SK-N-SH (cell line): Measurements from ENCODE around the gene WDR41. TPM values are rescaled to one million over a fixed set of nuclear protein-coding genes. Genes with fewer than 3 reads are reported as not detected.

Source experiments
- CTCF ChIA-PET: fragments of 300-600, 350-600 bp; formaldehyde crosslinking; extraction: SDS; loops from one replicate; lab custom pipeline; 2021; lab: Yijun Ruan, JAX
- POLR2A ChIA-PET: fragments of 350-600 bp; sonication (Branson Sonifier 250); formaldehyde crosslinking; extraction: SDS; loops from one replicate; lab custom pipeline; 2020; ENCODE audit warnings: antibody characterized with exemption, inconsistent platforms; lab: Yijun Ruan, JAX
- DNase-seq: peaks from one replicate; pipeline ENCODE4 v3.0.0; 2012
- H2AFZ ChIP-seq: fragments of 200-600 bp; sonication (generic); 2 replicates; pipeline ENCODE4 v1.8.1; 2016; ENCODE audit warnings: antibody characterized with exemption, mild to moderate bottlenecking, low read depth
- H3F3A ChIP-seq: fragments of 200-600 bp; sonication (generic); replicated peaks from 2 replicates; pipeline ENCODE3; 2016; ENCODE audit warnings: antibody characterized with exemption, mild to moderate bottlenecking; ENCODE audit not compliant: insufficient read depth
- H3K27ac ChIP-seq, 2 experiments: fragments of 200-500 bp in 1 of 2; fragments of 200-600 bp in 1 of 2; sonication (Bioruptor generic) in 1 of 2; sonication (generic), shearing (Covaris generic) in 1 of 2; 2 replicates each; pipeline versions ENCODE4 v1.5.1 to v1.6.1; 2014 to 2016; ENCODE audit warnings: low read depth in 2 of 2, inconsistent platforms in 1 of 2, low read length in 1 of 2, mild to moderate bottlenecking in 1 of 2, mixed read lengths in 1 of 2
- H3K27me3 ChIP-seq: fragments of 200-600 bp; sonication (generic), shearing (Covaris generic); 2 replicates; pipeline ENCODE4 v1.6.1; 2016; ENCODE audit warnings: mixed run types; ENCODE audit not compliant: insufficient read depth
- H3K36me3 ChIP-seq, 2 experiments: fragments of 200-500 bp in 1 of 2; fragments of 200-600 bp in 1 of 2; sonication (Bioruptor generic) in 1 of 2; sonication (generic) in 1 of 2; replicated peaks in 1 of 2; 2 replicates each; pipeline versions ENCODE3 to v1.5.1; 2014 to 2016; ENCODE audit warnings: low read length in 1 of 2, mild to moderate bottlenecking in 1 of 2; ENCODE audit not compliant: insufficient read depth in 2 of 2, control insufficient read depth in 1 of 2
- H3K4me1 ChIP-seq, 2 experiments: fragments of 200-500 bp in 1 of 2; fragments of 200-600 bp in 1 of 2; sonication (Bioruptor generic) in 1 of 2; sonication (generic), shearing (Covaris generic) in 1 of 2; 2 replicates each; pipeline versions ENCODE4 v1.5.1 to v1.6.1; 2014 to 2016; ENCODE audit warnings: low read depth in 1 of 2, low read length in 1 of 2, mixed run types in 1 of 2; ENCODE audit not compliant: insufficient read depth in 2 of 2, control insufficient read depth in 1 of 2
- H3K4me2 ChIP-seq: fragments of 200-600 bp; sonication (generic), shearing (Covaris generic); 2 replicates; pipeline ENCODE4 v1.6.1; 2017; ENCODE audit warnings: mixed run types
- H3K4me3 ChIP-seq, 2 experiments: fragments of 200-500 bp in 1 of 2; fragments of 200-600 bp in 1 of 2; sonication (Bioruptor generic) in 1 of 2; sonication (generic), shearing (Covaris generic) in 1 of 2; 2 replicates each; pipeline versions ENCODE4 v1.5.1 to v1.8.1; 2014 to 2016; ENCODE audit warnings: low read depth in 2 of 2, inconsistent platforms in 1 of 2, low read length in 1 of 2, mild to moderate bottlenecking in 1 of 2, mixed read lengths in 1 of 2, moderate library complexity in 1 of 2
- H3K79me2 ChIP-seq: fragments of 200-600 bp; sonication (generic); 2 replicates; pipeline ENCODE4 v1.8.1; 2017; ENCODE audit warnings: mild to moderate bottlenecking; ENCODE audit not compliant: insufficient read depth
- H3K9ac ChIP-seq: fragments of 200-600 bp; sonication (generic); 2 replicates; pipeline ENCODE4 v1.6.1; 2017; ENCODE audit warnings: mixed run types
- H3K9me2 ChIP-seq: fragments of 200-600 bp; sonication (generic); 2 replicates; pipeline ENCODE4 v1.6.1; 2017; ENCODE audit warnings: mixed run types
- H3K9me3 ChIP-seq: fragments of 200-600 bp; sonication (generic); 2 replicates; pipeline ENCODE4 v1.6.1; 2017; ENCODE audit warnings: mixed run types, mild to moderate bottlenecking, moderate library complexity
- H4K20me1 ChIP-seq: fragments of 200-600 bp; sonication (generic); 2 replicates; pipeline ENCODE4 v1.6.1; 2017; ENCODE audit warnings: mild to moderate bottlenecking, mixed run types; ENCODE audit not compliant: insufficient read depth
- ELF1 ChIP-seq: IDR thresholded peaks from 2 replicates; pipeline ENCODE4 v1.4.0; 2012
- FOSL2 ChIP-seq: IDR thresholded peaks from 2 replicates; pipeline ENCODE4 v1.4.0; 2012; ENCODE audit warnings: low read depth, mild to moderate bottlenecking, moderate library complexity, borderline replicate concordance
- FOXJ3 ChIP-seq: sonication (generic); formaldehyde crosslinking; IDR thresholded peaks from 2 replicates; pipeline ENCODE4 v1.5.1; 2020; ENCODE audit warnings: mild to moderate bottlenecking, missing genetic modification reagents
- FOXM1 ChIP-seq: IDR thresholded peaks from 2 replicates; pipeline ENCODE4 v1.4.0; 2012; ENCODE audit warnings: low read depth, mild to moderate bottlenecking
- JUND ChIP-seq: IDR thresholded peaks from 2 replicates; pipeline ENCODE4 v1.4.0; 2012
- NFIC ChIP-seq: IDR thresholded peaks from 2 replicates; pipeline ENCODE4 v1.4.0; 2012; ENCODE audit warnings: borderline replicate concordance
- NRF1 ChIP-seq: IDR thresholded peaks from 2 replicates; pipeline ENCODE4 v1.6.1; 2012; ENCODE audit warnings: low read depth, mild to moderate bottlenecking, low read length
- POLR2AphosphoS5 ChIP-seq: IDR thresholded peaks from 2 replicates; pipeline ENCODE4 v1.6.1; 2012; ENCODE audit warnings: low read depth, low read length
- RAD21 ChIP-seq: IDR thresholded peaks from 2 replicates; pipeline ENCODE4 v1.6.1; 2012; ENCODE audit warnings: mild to moderate bottlenecking, low read length
- RCOR1 ChIP-seq: fragments of 150-350 bp; IDR thresholded peaks from 2 replicates; pipeline ENCODE4 v1.6.1; 2017; ENCODE audit warnings: antibody characterized with exemption, low read length
- RFX5 ChIP-seq: IDR thresholded peaks from 2 replicates; pipeline ENCODE4 v1.6.1; 2012; ENCODE audit warnings: mild to moderate bottlenecking, improper control_type of control experiment, low read length
- RXRA ChIP-seq: IDR thresholded peaks from 2 replicates; pipeline ENCODE4 v1.4.0; 2012; ENCODE audit warnings: low read depth, mild to moderate bottlenecking, borderline replicate concordance
- SIN3A ChIP-seq: IDR thresholded peaks from 2 replicates; pipeline ENCODE4 v1.6.1; 2012; ENCODE audit warnings: low read depth, mild to moderate bottlenecking, low read length, moderate library complexity, borderline replicate concordance
- SMC3 ChIP-seq: IDR thresholded peaks from 2 replicates; pipeline ENCODE4 v1.6.1; 2012; ENCODE audit warnings: low read depth, low read length, improper control_type of control experiment
- WGBS: methylation state at CpG from one replicate; pipeline ENCODE4 v1.1.6; 2017; ENCODE audit warnings: low lambda C conversion rate; 5-methylcytosine and 5-hydroxymethylcytosine counted together
- polyA plus RNA-seq, 3 experiments: library from polyadenylated mRNA; depleted of rRNA; stranded (reverse); fragments of >200 nt; gene quantifications; 2 replicates each; pipeline ENCODE4 v1.2.3, GENCODE V29; 2012
- TF ChIP-seq, protein P1 (sequence below): IDR thresholded peaks from 2 replicates; pipeline ENCODE4 v1.4.0; 2012; ENCODE audit warnings: low read depth, borderline replicate concordance
- TF ChIP-seq, protein P2 (sequence below): IDR thresholded peaks from 2 replicates; pipeline ENCODE4 v1.6.1; 2012; ENCODE audit warnings: mild to moderate bottlenecking, low read depth, low read length, moderate library complexity
- TF ChIP-seq, protein P3 (sequence below): fragments of 150-350 bp; IDR thresholded peaks from 2 replicates; pipeline ENCODE4 v1.6.1; 2016; ENCODE audit warnings: mild to moderate bottlenecking, low read depth, low read length
- TF ChIP-seq, protein P4 (sequence below): fragments of 200-600 bp; sonication (generic); IDR thresholded peaks from 2 replicates; pipeline ENCODE4 v1.6.1; 2017; ENCODE audit warnings: antibody characterized with exemption, mild to moderate bottlenecking, moderate library complexity

The WDR41 gene
- polyA plus RNA-seq, 1 of the 3 experiments (the other 2 are of a cell fraction) = 17.2 TPM

DNA sequence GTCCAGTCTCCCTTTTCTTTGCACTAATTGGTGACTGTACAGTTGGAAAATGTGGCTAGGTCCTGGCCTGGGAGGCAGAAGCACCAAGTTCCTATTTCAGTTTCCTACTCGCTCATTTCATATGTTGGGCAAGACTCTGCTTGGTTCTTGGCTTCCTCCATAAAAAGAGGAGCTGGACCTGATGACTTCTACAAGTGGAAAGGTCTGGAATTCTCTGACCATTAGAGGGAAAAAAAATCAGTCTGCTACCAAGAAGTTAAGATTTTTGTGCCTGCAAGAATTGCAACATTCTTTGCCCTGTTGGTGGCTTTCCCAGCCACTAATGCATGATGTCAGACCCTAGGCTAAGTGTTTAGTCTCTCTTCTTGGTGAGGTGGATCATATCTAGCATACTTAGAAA is 91.5 kb downstream of the WDR41 start (continued):
- TF ChIP-seq, protein P1, sequence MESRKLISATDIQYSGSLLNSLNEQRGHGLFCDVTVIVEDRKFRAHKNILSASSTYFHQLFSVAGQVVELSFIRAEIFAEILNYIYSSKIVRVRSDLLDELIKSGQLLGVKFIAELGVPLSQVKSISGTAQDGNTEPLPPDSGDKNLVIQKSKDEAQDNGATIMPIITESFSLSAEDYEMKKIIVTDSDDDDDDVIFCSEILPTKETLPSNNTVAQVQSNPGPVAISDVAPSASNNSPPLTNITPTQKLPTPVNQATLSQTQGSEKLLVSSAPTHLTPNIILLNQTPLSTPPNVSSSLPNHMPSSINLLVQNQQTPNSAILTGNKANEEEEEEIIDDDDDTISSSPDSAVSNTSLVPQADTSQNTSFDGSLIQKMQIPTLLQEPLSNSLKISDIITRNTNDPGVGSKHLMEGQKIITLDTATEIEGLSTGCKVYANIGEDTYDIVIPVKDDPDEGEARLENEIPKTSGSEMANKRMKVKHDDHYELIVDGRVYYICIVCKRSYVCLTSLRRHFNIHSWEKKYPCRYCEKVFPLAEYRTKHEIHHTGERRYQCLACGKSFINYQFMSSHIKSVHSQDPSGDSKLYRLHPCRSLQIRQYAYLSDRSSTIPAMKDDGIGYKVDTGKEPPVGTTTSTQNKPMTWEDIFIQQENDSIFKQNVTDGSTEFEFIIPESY = no peak
- TF ChIP-seq FOXM1 = no peak
- TF ChIP-seq, protein P2, sequence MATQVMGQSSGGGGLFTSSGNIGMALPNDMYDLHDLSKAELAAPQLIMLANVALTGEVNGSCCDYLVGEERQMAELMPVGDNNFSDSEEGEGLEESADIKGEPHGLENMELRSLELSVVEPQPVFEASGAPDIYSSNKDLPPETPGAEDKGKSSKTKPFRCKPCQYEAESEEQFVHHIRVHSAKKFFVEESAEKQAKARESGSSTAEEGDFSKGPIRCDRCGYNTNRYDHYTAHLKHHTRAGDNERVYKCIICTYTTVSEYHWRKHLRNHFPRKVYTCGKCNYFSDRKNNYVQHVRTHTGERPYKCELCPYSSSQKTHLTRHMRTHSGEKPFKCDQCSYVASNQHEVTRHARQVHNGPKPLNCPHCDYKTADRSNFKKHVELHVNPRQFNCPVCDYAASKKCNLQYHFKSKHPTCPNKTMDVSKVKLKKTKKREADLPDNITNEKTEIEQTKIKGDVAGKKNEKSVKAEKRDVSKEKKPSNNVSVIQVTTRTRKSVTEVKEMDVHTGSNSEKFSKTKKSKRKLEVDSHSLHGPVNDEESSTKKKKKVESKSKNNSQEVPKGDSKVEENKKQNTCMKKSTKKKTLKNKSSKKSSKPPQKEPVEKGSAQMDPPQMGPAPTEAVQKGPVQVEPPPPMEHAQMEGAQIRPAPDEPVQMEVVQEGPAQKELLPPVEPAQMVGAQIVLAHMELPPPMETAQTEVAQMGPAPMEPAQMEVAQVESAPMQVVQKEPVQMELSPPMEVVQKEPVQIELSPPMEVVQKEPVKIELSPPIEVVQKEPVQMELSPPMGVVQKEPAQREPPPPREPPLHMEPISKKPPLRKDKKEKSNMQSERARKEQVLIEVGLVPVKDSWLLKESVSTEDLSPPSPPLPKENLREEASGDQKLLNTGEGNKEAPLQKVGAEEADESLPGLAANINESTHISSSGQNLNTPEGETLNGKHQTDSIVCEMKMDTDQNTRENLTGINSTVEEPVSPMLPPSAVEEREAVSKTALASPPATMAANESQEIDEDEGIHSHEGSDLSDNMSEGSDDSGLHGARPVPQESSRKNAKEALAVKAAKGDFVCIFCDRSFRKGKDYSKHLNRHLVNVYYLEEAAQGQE = no peak
- no peak for TF ChIP-seq SIN3A
- TF ChIP-seq NFIC = no peak
- TF ChIP-seq FOSL2 = no peak

DNA sequence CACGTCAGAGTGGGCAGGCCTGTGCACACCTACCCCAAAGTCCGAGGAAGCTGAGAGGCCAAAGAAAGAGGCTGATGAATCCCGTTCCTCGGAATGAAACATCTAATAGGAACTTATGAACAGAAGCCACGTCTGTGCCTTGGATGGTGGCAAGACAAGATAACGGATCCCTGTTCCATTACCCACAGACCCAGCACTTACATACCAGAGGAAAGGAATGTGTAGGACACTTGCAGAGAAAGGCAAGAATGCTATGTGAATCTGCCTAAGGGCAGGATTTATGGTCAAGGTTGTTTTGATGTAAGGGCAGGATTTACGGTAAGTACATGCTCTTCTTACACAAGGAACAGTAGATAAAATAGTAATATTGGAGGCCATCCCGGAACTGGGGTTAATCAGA is 93.2 kb downstream of the WDR41 start:
- Histone ChIP-seq H3K9me3 (no peaks in the 10 kb centered on the region), H4K20me1 (no peaks in the 10 kb centered on the region), H3K79me2 (no peaks in the 10 kb centered on the region)
- no peak for TF ChIP-seq RXRA
- TF ChIP-seq ELF1 = no peak
- TF ChIP-seq, protein P1 = no peak
- TF ChIP-seq, protein P3, sequence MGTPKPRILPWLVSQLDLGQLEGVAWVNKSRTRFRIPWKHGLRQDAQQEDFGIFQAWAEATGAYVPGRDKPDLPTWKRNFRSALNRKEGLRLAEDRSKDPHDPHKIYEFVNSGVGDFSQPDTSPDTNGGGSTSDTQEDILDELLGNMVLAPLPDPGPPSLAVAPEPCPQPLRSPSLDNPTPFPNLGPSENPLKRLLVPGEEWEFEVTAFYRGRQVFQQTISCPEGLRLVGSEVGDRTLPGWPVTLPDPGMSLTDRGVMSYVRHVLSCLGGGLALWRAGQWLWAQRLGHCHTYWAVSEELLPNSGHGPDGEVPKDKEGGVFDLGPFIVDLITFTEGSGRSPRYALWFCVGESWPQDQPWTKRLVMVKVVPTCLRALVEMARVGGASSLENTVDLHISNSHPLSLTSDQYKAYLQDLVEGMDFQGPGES = no peak
- TF ChIP-seq RAD21 = no peak
- no peak for TF ChIP-seq FOXJ3 (CRISPR knock-in tag)
- TF ChIP-seq RFX5 = no peak
- TF ChIP-seq JUND = no peak
- no peak for TF ChIP-seq NRF1
- TF ChIP-seq, protein P4, sequence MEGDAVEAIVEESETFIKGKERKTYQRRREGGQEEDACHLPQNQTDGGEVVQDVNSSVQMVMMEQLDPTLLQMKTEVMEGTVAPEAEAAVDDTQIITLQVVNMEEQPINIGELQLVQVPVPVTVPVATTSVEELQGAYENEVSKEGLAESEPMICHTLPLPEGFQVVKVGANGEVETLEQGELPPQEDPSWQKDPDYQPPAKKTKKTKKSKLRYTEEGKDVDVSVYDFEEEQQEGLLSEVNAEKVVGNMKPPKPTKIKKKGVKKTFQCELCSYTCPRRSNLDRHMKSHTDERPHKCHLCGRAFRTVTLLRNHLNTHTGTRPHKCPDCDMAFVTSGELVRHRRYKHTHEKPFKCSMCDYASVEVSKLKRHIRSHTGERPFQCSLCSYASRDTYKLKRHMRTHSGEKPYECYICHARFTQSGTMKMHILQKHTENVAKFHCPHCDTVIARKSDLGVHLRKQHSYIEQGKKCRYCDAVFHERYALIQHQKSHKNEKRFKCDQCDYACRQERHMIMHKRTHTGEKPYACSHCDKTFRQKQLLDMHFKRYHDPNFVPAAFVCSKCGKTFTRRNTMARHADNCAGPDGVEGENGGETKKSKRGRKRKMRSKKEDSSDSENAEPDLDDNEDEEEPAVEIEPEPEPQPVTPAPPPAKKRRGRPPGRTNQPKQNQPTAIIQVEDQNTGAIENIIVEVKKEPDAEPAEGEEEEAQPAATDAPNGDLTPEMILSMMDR = no peak
- TF ChIP-seq SMC3 = no peak
- TF ChIP-seq RCOR1 = no peak
- no peak for TF ChIP-seq POLR2AphosphoS5
- TF ChIP-seq, all 33 proteins: peak for 0
- no peak overlapping the region for H2AFZ ChIP-seq
- H3K9me2 ChIP-seq = no peaks in the 10 kb centered on the region
- WGBS = 76% methylated on average over 8 of the region's 8 CpGs
- H3K4me1 ChIP-seq = no peaks in the 10 kb centered on the region; a peak in 1 of 4 replicates
- no peaks in the 10 kb centered on the region for H3F3A ChIP-seq
- 0 out of 2 replicates have a peak, but pooled peaks cover 4% of the 10 kb centered on the region for H3K27me3 ChIP-seq
- H3K27ac ChIP-seq = no peak overlapping the region
- H3K9ac ChIP-seq = no peak overlapping the region
- no peak overlapping the region for H3K4me3 ChIP-seq
- no peak for DNase-seq
- ChIA-PET CTCF (no interaction called here), POLR2A (no interaction called here)
- no peak overlapping the region for H3K4me2 ChIP-seq
- H3K36me3 ChIP-seq = no peaks in the 10 kb centered on the region
